ENCODE measurements around the gene EYS.
"Not testable (repeated sequence)": the region's sequence is repeated elsewhere in the genome, so short reads cannot be mapped to it uniquely, and the experiment has no call there.

The EYS gene

DNA sequence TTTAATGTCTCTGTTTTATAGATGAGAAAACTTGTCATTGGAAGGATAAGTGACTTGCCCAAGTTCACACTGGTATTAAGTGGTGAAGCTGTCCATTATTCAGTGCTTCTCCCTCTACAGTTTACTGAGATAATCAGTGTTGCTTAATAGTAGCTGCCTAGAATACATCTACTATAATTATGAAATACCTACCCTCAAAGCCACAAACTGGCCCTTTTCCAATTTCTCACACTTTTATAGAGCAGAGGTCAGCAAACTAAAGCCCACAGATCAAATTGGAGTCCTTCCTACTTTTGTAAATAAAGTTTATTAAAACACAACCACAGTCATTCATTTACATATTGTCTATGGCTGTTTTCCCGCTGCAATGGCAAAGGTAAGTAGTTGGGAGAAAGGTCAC lies 73.5 kb downstream of the EYS start:
- no peak for DNase-seq (ENCODE audit: low read depth)

DNA sequence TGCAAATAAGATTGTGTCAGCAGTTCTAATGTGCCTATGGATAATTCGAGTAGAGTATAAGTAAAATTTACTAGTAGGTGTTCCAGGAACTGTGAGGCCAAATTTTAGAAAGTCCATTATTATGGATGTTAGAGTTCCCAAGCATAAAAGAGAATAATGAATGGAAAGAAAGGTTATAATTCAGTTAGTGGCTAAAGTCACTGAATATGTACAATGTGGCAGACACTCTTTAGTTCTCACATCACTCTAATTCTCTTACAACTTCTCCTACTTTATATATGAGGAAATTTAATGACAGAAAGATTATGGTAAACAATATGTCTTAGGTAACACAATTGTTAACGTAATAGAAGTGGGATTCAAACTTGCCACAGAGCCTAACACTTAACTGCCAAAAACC lies 75.3 kb downstream of the EYS start:
- DNase-seq (ENCODE audit: low read depth), result no peak

DNA sequence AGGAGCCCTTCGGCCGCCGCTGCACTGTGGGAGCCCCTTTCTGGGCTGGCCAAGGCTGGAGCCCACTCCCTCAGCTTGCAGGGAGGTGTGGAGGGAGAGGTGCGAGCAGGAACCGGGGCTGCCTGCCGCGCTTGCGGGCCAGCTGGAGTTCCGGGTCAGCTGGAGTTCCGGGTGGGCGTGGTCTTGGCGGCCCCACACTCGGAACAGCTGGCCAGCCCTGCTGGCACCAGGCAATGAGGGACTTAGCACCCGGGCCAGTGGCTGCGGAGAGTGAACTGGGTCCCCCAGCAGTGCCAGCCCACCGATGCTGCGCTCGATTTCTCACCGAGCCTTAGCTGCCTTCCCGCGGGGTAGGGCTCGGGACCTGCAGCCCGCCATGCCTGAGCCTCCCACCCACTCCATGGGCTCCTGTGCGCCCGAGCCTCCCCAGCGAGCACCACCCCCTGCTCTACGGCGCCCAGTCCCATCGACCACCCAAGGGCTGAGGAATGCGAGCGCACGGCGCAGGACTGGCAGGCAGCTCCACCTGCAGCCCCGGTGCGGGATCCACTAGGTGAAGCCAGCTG lies 79.5 kb downstream of the EYS start:
- not testable (repeated sequence) for DNase-seq (ENCODE audit: low read depth)

DNA sequence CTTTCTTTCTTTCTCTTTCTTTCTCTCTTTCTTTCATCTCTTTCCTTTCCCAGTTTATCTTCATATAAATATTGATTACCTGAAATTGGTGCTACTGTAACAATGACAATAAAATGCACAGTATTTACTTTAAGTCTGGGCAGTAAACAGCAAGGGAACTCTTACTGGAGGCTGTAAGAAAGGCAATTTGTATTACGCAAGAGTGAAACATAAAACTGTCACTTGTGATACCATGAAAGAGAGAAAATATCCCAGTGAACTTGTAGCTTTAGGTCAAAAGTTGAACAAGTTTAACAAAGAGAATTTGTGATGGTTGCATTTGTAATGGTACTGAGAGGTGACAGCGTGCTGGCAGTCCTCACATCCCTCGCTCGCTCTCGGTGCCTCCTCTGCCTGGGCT lies 80.0 kb downstream of the EYS start:
- DNase-seq (ENCODE audit: low read depth), result no peak

DNA sequence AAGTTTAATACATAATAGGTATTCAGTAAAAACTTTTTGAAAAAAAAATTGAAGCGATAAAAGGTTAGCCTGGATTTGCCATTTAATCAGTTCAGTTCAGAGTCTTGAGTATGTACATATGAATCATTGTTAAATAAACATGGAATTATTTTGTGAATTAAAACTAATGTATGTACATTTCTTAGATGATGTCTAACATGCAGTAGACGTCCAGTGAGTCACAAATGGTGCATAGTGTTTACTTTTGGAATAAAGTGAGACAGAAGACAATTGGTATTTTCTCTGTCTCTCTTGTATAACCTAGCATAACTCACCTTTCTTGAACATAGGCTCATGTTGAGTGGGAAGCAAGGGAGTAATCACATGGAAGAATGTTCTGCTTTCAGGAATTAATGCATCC lies 83.5 kb downstream of the EYS start:
- DNase-seq (ENCODE audit: low read depth), result no peak

DNA sequence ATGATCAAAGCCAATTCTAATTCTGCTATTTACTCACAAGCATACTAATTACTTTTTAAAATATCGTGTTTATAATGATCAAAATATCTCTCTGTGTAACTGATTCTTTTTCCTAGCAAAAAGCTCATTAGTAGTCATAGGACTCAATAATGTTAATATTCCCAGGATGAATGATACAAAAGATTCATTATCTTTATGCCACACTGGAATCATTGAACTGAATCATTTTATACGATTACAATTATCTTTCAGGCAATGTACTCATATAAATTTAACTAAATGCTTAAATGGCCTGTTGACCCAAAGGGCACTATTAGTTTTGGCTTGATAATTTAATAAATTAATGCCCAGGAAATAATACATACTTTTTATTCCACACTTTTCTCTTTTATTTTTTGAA lies 96.3 kb downstream of the EYS start:
- no peak for DNase-seq (ENCODE audit: low read depth)

DNA sequence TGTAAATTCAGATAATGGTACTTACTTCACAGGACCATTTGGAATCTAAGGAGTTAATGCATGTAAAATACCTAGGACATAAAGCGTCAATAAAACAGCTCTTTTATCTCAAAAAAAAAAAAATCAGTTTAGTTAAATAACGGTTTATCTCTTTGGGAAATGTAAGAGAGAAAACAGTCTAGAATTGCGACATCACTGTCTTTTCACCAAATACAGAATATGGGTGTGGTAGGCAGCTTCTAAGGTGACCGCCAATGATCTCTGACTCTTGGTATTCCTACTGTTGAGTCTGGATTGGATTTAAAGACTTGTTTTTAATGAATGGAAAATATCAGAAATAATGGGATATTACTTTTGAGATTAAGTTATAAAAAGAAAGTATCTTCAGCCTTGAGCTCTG lies 111.5 kb downstream of the EYS start:
- no peak for DNase-seq (ENCODE audit: low read depth)

DNA sequence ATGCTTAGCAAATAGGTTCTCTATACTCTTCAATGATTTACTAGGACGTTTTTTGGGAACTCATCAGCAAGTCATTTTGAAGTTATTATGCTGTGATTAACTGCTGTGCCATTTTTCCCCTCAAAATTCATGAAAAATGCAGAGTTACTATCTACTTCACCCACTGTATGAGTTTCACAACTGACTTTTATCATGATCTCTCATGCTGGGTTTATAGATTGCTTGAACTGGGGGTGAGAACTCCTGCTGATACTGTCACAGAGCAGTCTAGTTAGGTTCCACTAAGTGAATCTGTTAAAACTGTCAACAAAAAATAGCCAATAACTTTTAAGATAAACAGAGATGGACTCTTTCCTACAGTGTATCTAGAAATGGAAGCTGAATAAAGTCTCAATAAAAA lies 136.7 kb downstream of the EYS start:
- DNase-seq (ENCODE audit: low read depth), result no peak

DNA sequence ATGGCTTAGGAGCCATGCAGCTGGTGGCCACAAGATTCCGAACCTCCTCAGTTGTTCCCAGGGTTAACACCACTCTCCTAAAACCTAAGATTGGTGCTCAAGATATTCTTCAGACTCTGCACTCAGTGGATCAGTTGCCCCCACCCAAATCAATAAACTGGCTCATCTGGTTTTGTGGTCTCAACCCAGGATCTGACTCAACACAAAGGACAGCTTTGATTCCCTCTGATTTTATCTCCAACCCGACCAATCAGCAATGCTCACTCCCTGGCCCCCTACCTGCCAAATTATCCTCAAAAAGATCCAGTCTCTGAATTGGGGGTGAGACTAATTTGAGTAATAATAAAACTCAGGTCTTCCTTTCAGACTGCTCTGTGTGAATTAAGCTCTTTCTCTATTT lies 137.5 kb downstream of the EYS start:
- DNase-seq (ENCODE audit: low read depth), result no peak

DNA sequence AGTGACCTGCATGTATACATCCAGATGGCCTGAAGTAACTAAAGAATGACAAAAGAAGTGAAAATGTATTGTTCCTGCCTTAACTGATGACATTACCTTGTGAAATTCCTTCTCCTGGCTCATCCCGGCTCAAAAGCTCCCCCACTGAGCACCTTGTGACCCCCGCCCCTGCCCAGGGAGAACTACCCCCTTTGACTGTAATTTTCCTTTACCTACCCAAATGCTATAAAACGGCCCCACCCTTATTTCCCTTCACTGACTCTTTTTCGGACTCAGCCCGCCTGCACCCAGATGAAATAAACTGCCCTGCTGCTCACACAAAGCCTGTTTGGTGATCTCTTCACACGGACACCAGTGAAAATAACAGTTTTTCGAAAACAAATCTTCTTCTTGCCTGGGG lies 138.0 kb downstream of the EYS start:
- not testable (repeated sequence) for DNase-seq (ENCODE audit: low read depth)

DNA sequence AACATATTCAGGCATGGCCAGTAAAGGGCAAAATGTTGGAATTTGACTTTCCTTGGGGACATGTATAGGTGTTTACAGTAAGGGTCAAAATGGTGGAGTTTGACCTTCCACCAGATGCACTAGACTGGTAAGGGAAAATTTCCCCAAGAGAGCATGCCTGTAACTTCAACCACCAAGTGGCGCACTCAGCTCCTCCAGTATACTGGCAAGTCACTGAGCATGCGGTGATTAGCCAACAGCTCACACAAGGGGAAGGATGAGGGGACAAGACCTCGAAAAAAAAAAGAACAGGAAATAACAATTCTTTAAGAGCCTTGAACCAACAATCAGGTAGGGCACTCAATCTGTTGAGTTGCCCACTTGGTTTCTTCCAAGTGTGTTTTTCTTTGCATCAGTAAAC lies 140.9 kb downstream of the EYS start:
- no peak for DNase-seq (ENCODE audit: low read depth)

DNA sequence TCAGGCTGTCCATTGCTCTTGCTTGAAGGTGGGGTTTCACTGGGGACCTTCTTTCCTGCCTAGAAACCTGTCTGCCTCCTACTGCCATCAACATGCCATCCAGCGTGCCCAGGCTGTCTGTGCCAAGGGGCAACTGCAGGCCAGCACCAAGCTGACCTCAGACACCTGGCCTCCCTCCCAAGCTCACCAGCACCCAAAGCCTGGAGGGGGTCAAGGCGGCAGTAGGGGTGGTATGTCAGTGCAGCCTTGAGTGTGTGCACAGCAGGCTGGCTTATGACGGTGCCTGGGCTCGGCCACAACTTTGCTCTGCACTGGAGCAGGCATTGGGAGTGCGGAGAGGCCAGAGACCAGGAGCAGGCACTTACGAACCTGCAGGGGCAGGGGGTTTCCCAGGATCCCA lies 149.0 kb downstream of the EYS start:
- DNase-seq (ENCODE audit: low read depth), result no peak

DNA sequence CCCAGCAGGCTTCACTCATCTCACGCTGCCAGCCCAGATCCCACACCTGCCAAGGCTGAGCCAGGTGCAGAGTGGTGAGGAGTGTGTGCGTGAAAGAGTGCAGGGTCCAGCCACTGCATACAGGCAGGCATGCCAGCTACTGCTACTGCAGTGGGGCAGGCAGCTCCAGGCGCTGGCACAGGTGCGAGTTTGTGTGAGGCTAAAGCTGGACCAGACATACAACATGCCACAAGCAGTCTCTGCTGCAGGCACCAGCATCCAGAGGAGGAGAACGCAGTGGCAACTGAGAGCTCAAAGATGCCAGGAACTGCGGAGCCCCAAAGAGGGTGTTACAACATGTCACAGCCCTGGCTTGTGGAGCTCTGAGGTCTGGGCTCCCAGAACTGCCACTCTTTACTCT lies 149.8 kb downstream of the EYS start:
- no peak for DNase-seq (ENCODE audit: low read depth)

DNA sequence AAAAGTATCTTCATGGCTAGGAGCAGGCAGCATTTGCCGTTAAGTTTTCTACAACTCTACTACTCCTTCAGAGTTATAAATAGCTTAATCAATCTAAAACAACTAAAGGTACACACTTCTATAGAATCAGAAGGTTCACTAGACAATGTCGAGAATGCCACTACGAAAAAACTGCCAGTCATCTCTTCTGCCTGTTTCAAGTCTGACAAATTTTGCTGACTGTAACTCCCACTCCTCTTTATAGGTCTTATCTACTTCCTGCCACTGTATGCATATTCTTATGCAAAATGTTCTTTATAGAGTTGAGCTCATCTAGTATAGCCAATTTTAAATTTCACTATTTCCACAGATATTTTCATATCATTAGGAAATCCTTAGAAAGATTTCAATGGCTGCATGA lies 160.1 kb downstream of the EYS start:
- no peak for DNase-seq (ENCODE audit: low read depth)

DNA sequence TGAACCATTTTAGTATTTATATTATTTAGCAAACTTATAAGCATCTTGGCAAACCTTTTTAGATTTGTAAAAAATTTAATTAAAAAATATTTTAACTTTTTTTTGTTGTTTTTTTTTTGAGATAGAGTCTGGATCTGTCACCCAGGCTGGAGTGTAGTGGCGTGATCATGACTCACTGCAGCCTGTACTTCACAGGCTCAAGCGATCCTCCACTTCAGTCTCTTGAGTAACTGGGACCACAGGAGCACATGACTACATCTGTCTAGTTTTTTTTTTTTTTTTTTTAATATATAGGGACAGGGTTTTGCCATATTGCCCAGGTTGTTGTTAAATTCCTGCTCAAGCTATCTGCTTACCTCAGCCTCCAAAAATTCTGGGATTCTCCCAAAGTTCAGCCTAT lies 161.1 kb downstream of the EYS start:
- no peak for DNase-seq (ENCODE audit: low read depth)

DNA sequence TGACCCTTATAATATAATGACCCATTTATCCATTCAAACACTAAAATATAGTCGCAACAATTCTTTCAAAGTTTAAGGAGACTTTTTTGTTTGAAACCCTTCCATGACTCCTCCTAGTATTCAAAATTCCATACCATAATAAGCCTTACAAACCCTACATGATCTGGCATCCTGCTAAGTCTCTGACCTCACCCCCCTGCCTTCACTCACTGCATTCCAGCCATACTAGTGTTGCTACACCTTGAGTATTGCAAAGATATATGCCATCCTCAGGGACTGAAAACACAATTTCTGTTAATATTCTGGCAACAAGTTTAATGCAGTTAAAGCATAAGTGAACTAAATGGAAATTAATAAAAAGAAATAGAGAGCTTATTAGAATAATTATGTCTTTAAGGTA lies 168.4 kb downstream of the EYS start:
- no peak for DNase-seq (ENCODE audit: low read depth)

DNA sequence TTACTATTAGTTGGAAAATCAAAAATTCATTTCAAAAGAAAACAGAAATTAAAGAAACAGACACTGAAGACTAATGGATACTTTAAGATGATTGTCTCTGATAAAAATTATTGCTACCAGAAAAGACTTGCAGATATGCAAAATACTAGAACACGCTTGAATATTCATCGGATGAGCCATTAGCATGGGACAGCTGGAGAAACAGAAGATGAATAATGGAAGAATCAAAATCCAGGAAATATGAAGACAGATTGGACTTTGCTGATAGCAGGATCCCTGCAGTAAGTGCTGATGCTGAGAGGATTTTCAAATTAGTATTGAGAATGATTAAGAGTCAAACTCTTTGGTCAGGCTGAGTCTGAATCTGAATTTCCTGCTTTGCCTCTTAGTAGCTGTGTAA lies 169.4 kb downstream of the EYS start:
- no peak for DNase-seq (ENCODE audit: low read depth)

DNA sequence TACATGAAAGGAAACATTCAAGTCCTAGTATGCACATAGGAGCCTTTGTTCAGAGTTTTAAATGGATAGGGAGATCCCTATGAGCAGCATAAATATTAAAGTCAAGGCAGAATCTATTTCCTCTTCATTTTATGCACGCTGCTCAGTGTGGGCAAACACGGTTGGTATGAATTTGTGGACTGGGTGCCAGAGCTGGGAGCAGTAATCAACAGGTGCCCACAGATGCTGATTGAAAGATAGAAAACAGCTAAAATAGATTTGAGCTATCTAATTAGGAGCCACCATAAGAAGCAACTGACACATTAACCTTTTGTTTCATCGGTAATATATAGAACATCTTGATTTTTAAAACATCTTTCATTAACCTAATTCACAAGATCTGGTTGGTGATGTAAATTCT lies 175.5 kb downstream of the EYS start:
- no peak for DNase-seq (ENCODE audit: low read depth)

DNA sequence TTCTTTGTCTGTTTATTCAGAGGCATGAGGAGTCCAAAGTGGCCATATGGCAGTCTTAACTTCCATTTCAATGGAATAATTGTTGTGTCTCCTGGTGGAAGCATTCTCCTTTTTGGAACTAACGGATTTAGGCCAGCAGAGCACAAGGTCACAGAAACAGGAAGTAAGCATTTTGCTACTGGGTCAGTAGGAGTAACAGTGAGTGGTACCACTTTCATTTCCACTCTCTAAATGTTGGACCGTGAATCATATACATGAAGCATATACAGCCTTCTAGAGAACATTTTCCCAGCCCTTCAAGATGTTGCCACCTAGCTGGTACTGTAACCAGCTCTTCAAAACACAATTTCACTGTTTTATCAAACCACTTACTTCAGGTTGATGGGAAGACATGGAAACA lies 182.8 kb downstream of the EYS start:
- DNase-seq (ENCODE audit: low read depth), result no peak

DNA sequence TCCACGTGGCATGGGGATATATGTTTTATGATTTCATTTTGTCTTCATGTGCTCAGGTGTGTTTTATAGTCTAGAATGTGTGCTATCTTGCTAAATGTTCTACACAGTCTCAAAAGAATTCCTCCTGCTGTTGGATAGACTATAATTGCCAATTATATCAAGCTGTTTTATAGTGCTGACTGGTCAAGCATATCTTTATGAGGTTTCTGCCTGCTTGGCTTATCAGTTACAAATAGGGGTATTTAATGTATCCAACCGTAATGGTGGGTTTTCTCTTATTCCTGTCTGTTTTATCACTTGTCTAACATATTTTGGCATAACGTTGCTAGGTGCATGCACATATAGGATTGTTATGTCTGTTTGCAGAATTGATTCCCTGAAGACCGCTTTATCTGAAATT lies 201.3 kb downstream of the EYS start:
- no peak for DNase-seq (ENCODE audit: low read depth)

DNA sequence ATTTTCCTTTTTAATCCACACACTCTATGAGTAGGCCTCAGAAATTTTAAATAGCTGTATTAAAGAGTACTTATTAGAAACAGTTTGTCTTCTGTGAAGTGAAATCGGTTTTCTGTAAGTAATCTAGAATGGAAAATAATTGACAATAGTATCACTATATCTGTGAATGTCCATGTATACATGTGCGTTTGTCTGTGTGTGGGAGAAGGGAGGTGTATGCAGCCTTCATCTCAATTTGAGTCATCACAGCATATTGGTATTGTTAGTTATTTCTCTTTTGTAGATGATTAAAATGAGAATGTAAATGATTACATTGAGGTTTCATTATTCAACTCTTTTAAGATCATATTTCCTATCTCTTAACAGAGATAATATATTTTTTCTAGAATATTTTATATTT lies 206.0 kb downstream of the EYS start:
- no peak for DNase-seq (ENCODE audit: low read depth)

DNA sequence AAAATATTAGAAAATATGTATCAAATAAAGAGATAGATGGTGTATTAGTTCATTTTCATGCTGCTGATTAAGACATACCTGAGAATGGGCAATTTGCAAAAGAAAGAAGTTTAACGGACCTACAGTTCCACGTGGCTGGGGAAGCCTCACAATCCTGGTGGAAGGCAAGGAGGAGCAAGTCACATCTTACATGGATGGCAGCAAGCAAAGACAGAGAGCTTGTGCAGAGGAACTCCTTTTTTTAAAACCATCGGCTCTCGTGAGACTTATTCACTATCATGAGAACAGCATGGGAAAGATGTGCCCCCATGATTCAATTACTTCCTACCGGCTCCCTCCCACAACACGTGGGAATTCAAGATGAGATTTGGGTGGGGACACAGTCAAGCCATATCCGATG lies 223.4 kb downstream of the EYS start:
- DNase-seq (ENCODE audit: low read depth), result not testable (repeated sequence)

DNA sequence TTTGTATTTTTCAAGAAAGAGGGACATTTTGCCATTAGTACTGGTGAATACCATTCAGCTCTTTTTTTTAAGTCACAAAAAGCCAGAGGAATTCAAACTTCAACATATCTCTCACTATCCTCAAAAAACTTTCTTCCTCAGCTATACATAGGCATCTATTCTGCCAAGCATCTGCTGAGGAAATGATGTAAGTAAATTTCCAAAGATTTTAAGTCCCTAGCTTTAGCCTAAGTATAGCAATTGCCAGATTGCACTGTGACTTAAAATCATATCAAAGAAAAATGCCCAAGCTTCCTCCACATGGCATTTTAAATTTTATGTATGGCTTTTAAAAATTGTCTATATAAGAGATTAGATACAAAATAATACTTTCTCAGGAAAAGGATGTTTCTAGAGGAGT lies 237.4 kb downstream of the EYS start:
- no peak for DNase-seq (ENCODE audit: low read depth)

DNA sequence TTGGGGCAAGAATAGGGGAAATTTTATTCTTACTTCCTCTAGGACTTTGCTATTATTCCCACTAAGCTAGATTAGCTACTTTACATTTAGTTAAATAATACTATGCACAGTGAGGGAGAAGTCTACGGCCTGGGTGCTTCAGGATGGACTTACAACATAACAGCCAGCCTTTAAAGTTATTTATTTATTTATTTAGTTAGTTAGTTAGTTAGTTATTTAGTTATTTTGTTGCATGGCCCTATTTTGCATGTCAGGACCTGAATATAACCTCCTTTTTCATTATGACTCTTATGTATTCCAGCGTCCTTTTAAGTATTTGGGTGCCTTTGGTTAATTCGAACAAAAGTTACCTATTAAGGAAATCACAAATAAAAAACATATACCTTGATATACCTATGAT lies 238.7 kb downstream of the EYS start:
- no peak for DNase-seq (ENCODE audit: low read depth)

DNA sequence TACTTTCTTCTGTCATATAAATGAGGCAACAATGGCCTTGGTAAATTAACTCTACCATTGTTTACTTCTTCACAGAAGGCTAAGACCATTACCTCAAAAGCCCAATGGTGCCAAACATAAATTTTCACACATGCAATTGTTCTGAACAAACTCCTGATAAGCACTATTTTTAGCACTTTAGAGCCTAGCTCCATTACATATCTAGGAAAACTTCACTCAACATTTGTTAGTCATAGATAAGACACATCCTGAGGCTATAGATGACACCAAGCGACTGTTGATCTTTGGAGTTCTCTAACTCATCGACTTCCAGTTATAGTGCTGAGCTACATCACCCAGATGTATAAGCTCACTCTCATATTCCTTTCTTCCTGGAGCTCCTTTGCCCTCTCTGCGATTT lies 245.9 kb downstream of the EYS start:
- no peak for DNase-seq (ENCODE audit: low read depth)

Measured in activated T-helper 1 cell treated with Interleukin-2 at 50 U/mL for 16 hours (primary cell).